GM21381 (cell line): Measurements from ENCODE around the gene CHPF2.

Experiments
- ATAC-seq: cut with Tn5 transposase; IDR thresholded peaks from one replicate; pipeline ENCODE4 v1.9.1; 2021; ENCODE audit warnings: mild to moderate bottlenecking, moderate library complexity; ENCODE audit not compliant: unreplicated experiment

CHPF2 gene

GRCh38 chr7:151245360-151246101 lies 13.2 kb downstream of the CHPF2 start:
- no peak for ATAC-seq

GRCh38 chr7:151246102-151246850 lies 14.0 kb downstream of the CHPF2 start:
- ATAC-seq, result no peak

- no peak for ATAC-seq
These were observed 14.7 kb downstream of the CHPF2 start for GRCh38 chr7:151246851-151247580.

GRCh38 chr7:151247611-151248345 lies 15.5 kb downstream of the CHPF2 start:
- no peak for ATAC-seq

- no peak for ATAC-seq
These were observed 16.2 kb downstream of the CHPF2 start, which contains the start of gene SMARCD3 for GRCh38 chr7:151248346-151249033. Gene SMARCD3, minus strand, starts transcription at chr7:151248694. Its CDS starts 132 bp downstream, at chr7:151248562.

- no peak for ATAC-seq
These were observed 16.9 kb downstream of the CHPF2 start for GRCh38 chr7:151249034-151249731.

GRCh38 chr7:151249732-151250072 lies 17.4 kb downstream of the CHPF2 start:
- ATAC-seq, result no peak

- ATAC-seq, result no peak
These were observed 18.2 kb downstream of the CHPF2 start for GRCh38 chr7:151250181-151251132.

GRCh38 chr7:151251328-151251688 lies 19.0 kb downstream of the CHPF2 start:
- ATAC-seq, result no peak

GRCh38 chr7:151251689-151252560 lies 19.6 kb downstream of the CHPF2 start:
- no peak for ATAC-seq

- ATAC-seq, result no peak
These were observed 20.2 kb downstream of the CHPF2 start for GRCh38 chr7:151252561-151252835.

- ATAC-seq, result no peak
These were observed 20.9 kb downstream of the CHPF2 start for GRCh38 chr7:151252961-151253711.

GRCh38 chr7:151254316-151254715 lies 22.0 kb downstream of the CHPF2 start:
- no peak for ATAC-seq

- no peak for ATAC-seq
These were observed 22.6 kb downstream of the CHPF2 start for GRCh38 chr7:151254851-151255250.

- no peak for ATAC-seq
These were observed 23.1 kb downstream of the CHPF2 start for GRCh38 chr7:151255390-151255789.

- ATAC-seq, result no peak
These were observed 24.2 kb downstream of the CHPF2 start for GRCh38 chr7:151256410-151257045.

GRCh38 chr7:151257990-151258389 lies 25.7 kb downstream of the CHPF2 start:
- no peak for ATAC-seq
